Dendritic cell treated with granulocyte-macrophage colony-stimulating factor and Interleukin-4, amounts not matched to agents 40 ng/mL and 50 ng/mL, for 4 days (primary cell): ENCODE data around the gene FAM50B.
A peak's percentile ranks its signal among the peaks of the same experiment; 100 is the strongest.

Experiments
- H3K27ac Mint-ChIP-seq: one replicate; pipeline ENCODE4 v1.8.0; 2022; ENCODE audit warnings: mild to moderate bottlenecking, mixed read lengths
- H3K27me3 Mint-ChIP-seq: one replicate; pipeline ENCODE4 v1.8.0; 2022; ENCODE audit warnings: mild to moderate bottlenecking, mixed read lengths
- H3K36me3 Mint-ChIP-seq: one replicate; pipeline ENCODE4 v1.8.0; 2022; ENCODE audit warnings: low read depth, mixed read lengths
- H3K4me1 Mint-ChIP-seq: one replicate; pipeline ENCODE4 v1.8.0; 2022; ENCODE audit warnings: low read depth, mixed read lengths
- H3K4me3 Mint-ChIP-seq: one replicate; pipeline ENCODE4 v1.8.0; 2022; ENCODE audit warnings: mild to moderate bottlenecking, moderate library complexity, mixed read lengths
- H3K9me3 Mint-ChIP-seq: one replicate; pipeline ENCODE4 v1.8.0; 2022; ENCODE audit warnings: mixed read lengths
- intact Hi-C: fragments of 100-400 bp; cut with micrococcal nuclease; formaldehyde crosslinking; loops from one replicate; pipeline ENCODE4 v1.15.0; 2022

The FAM50B gene

DNA sequence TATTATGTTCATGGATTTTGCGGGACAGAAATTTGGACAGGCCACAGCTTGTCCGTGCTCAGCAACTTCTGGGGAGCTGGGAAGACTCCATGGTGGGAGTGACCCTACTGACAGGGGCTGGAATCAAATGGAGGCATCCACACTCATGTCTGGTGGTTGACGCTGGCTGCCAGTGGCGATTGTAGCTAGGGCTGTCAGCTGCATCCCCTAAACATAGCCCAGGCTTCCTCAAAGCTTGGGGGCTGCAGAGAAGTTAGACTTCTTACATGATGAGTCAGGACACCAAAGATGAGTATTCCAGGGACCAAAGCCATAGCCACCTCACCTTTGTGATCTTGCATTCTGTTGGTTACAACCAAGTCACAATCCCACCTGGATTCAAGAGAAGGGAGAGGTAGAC is 18.4 kb upstream of the FAM50B start:
- H3K4me1 Mint-ChIP-seq = peaks cover 20% of the 10 kb centered on the region
- no peaks in the 10 kb centered on the region for H3K36me3 Mint-ChIP-seq
- H3K4me3 Mint-ChIP-seq = no peak overlapping the region
- intact Hi-C loops = no loop called here
- no peak overlapping the region for H3K27ac Mint-ChIP-seq
- no peaks in the 10 kb centered on the region for H3K27me3 Mint-ChIP-seq
- H3K9me3 Mint-ChIP-seq = no peaks in the 10 kb centered on the region

DNA sequence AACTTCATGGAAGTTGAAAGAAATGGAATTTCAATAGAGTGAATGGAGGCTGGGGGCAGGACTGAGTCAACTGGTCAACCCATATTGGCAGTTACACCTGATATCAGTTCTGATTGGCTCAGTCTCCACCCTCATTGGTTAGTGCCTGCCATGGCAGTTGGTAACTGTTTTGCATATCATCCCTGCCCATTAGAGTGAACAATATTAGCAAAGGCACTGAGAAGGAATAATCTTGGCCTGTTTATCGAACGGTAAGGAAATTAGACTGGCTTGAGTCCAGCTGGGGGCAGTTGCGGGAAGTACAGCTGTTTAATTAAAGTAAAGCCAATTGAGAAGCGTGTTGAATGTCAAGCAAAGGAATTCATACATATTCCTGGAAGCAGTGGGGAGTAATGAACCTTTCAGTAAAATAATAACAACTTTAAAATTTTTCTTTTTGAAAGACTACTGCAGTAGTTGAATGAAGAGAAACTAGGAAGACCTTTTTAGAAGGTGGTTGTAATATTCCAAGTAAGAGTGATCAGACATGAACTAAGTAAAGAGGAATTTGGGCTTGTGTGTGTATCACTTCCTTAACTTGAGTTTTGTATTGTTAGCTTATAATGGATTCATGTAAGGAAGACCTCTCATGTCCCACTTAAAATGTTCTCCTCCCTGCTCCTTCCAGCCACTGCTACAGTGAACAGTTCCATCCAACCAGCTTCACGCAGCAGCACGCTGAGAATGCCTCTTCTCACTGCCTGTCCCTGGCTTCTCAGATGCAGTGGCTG is 17.2 kb upstream of the FAM50B start:
- Mint-ChIP-seq H3K36me3 (no peaks in the 10 kb centered on the region), H3K9me3 (no peaks in the 10 kb centered on the region), H3K4me3 (no peak overlapping the region), H3K27ac (peak overlapping the region; percentile 13), H3K4me1 (peaks cover 28% of the 10 kb centered on the region), H3K27me3 (no peaks in the 10 kb centered on the region)
- intact Hi-C loops = no loop called here

DNA sequence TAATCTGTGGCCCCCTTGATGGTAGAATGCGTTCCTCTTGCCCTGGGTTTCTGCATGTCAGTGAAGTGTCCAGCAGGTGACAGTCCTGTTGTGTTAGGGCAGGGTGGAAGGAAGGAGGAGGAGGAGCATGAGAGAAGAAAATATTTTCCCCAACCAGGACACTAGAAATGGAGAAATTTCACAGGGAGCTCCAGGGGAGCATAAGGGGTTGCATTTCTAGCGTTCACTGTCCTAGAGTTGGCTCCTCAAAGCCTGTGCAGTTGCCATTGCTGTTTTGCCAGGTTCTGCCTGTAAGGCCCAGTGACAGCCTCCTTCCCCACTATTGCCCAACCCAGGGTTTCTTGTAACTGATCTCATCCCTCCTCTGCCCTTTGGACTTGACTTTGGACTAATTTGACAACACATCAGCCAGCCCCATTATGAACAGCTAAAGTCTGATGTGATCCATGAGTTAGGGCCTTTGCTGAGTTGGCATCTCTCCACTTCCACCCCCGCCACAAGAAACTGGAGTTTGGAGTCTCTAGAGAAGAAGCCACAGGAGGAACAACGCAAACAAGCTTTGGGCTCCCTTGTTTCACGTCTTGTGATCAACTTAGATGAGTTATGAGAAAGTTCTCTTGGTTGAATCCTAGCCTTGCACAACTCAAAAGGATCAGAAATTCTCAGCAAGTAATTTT is 14.0 kb upstream of the FAM50B start:
- no peaks in the 10 kb centered on the region for H3K27me3 Mint-ChIP-seq
- H3K9me3 Mint-ChIP-seq = no peaks in the 10 kb centered on the region
- H3K4me3 Mint-ChIP-seq = no peak overlapping the region
- H3K36me3 Mint-ChIP-seq = no peaks in the 10 kb centered on the region
- peaks cover 32% of the 10 kb centered on the region for H3K4me1 Mint-ChIP-seq
- intact Hi-C loops = loop anchor here (5.0 kb wide), 1 partner anchor 63 kb away; no protein-coding TSS in a partner anchor
- peak overlapping the region; percentile 68 for H3K27ac Mint-ChIP-seq

DNA sequence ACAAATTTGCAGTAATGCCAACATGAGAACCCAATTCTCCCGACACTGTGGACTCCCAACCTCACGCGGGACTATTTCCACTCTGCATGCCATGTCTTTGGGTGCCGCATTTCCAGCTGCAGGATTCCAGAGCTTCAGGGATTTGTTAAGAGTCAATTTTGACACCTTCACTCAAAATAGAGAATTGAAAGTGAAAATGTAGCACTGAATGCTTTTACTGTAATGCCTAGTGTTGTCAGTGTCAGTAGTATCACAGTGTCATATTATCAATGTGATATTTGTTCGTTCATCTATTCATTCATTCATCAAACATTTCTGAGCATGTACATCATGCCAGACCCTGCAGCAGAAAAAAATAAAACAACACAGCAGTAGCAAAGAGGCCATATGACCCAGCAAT is 13.4 kb upstream of the FAM50B start:
- intact Hi-C loops = loop anchor here (5.0 kb wide), 1 partner anchor 63 kb away; no protein-coding TSS in a partner anchor
- Mint-ChIP-seq H3K27me3 (no peaks in the 10 kb centered on the region), H3K4me3 (no peak overlapping the region), H3K9me3 (no peaks in the 10 kb centered on the region), H3K27ac (peak overlapping the region; percentile 68), H3K36me3 (no peaks in the 10 kb centered on the region), H3K4me1 (peaks cover 32% of the 10 kb centered on the region)

DNA sequence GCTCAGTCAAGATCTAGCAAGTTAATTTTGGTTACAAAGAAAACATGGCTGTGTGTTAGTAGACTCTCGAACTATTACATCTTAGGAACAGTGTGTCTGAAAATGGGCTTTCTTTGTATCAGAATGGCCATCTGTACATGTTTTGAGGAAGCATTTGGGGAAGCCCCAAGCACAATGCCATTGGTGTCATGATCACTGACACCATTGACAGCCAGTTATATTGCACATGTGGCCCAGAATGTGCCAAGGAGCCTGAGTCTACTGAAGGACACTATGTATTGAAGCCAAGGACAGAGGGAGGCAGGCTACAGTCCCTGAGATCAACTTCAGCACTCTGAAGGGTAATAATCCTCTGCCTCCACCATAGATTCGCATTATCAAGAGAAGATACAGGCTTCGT is 12.6 kb upstream of the FAM50B start:
- Mint-ChIP-seq H3K36me3 (no peaks in the 10 kb centered on the region), H3K27me3 (no peaks in the 10 kb centered on the region), H3K9me3 (no peaks in the 10 kb centered on the region), H3K27ac (no peak overlapping the region), H3K4me3 (no peak overlapping the region), H3K4me1 (peaks cover 32% of the 10 kb centered on the region)
- intact Hi-C loops = loop anchor here (5.0 kb wide), 1 partner anchor 64 kb away; no protein-coding TSS in a partner anchor

DNA sequence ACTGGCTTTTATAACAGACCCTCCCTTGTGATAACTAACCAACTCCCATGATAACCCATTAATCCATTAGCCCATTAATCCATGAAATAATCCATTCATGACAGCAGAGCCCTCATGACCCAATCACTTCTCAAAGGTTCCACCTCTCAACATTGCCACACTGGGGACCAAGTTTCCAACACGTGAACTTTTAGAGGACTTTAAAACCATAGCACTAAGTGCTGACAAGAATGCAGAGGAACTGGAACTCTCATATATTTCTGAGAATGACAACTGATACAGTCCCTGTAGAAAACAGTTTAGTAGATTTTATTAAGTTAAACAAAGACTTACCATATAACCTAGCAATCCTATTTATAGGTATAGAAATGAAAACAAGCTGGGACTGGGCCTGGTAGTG is 11.4 kb upstream of the FAM50B start:
- Mint-ChIP-seq H3K4me1 (peaks cover 22% of the 10 kb centered on the region), H3K27me3 (peaks cover 4% of the 10 kb centered on the region), H3K9me3 (no peaks in the 10 kb centered on the region), H3K27ac (no peak overlapping the region), H3K4me3 (no peak overlapping the region), H3K36me3 (no peaks in the 10 kb centered on the region)
- intact Hi-C loops = loop anchor here (5.0 kb wide), 1 partner anchor 65 kb away; no protein-coding TSS in a partner anchor

DNA sequence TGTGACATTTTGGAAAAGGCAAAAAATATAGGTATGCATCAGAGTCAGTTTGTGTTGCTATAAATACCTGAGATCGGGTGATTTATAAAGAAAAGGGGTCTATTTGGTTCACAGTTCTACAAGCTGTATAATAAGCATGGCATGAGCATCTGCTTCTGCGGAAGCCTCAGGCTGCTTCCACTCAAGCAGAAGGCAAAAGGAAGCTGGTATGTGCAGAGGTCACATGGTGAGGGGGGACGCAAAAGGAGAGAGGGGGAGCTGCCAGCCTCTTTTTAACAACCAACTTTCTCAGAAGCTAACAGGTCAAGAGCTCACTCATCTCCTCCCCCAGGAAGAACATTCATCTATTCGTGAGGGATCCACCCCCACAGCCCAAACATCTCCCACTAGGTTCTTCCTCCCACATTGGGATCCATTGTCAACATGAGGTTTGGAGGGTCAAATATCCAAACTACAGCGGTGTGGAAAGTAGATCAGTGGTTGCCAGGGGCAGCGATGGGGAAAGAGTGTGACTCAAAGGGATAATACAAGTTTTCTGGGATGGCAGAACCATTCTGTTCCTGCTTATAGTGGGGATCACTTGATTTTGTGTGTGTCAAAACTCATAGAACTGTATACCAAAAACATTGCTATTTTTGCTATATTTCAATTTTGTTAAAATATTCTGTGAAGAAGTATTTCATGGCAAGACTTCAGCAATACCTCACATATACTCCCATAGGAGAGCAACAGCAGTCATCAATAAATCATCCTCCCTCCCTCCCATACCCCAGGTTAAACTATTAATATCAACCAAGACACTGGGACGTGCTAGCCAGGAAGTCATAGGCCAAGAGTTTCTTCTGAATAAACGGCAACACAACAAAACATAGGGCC is 9.9 kb upstream of the FAM50B start:
- H3K4me3 Mint-ChIP-seq = no peak overlapping the region
- no peaks in the 10 kb centered on the region for H3K9me3 Mint-ChIP-seq
- H3K4me1 Mint-ChIP-seq = peaks cover 22% of the 10 kb centered on the region
- intact Hi-C loops = loop anchor here (5.0 kb wide), 1 partner anchor 67 kb away; no protein-coding TSS in a partner anchor
- H3K27ac Mint-ChIP-seq = no peak overlapping the region
- H3K36me3 Mint-ChIP-seq = no peaks in the 10 kb centered on the region
- peaks cover 4% of the 10 kb centered on the region for H3K27me3 Mint-ChIP-seq

DNA sequence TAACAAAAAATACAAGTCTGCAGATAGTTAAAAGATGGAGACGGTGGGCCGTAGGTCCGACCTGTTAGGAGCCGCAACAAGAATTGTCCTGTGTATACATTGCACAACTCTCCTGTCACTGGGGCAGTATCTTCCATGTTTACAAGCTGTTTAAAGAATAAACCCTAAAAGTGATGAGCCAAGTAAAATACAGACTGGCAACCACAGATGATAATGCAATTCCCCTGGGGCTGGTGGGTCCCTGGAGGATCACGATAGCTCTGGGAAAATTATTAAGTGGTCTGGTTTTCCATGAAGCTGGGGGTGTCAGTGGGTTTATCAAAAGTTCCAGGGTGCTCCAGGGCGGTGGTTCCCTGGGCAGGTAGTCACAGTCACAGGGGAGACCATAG is 8.1 kb upstream of the FAM50B start:
- Mint-ChIP-seq H3K27ac (no peak overlapping the region), H3K4me1 (peaks cover 18% of the 10 kb centered on the region), H3K4me3 (no peak overlapping the region), H3K27me3 (peaks cover 4% of the 10 kb centered on the region), H3K9me3 (no peaks in the 10 kb centered on the region), H3K36me3 (no peaks in the 10 kb centered on the region)
- intact Hi-C loops = no loop called here

DNA sequence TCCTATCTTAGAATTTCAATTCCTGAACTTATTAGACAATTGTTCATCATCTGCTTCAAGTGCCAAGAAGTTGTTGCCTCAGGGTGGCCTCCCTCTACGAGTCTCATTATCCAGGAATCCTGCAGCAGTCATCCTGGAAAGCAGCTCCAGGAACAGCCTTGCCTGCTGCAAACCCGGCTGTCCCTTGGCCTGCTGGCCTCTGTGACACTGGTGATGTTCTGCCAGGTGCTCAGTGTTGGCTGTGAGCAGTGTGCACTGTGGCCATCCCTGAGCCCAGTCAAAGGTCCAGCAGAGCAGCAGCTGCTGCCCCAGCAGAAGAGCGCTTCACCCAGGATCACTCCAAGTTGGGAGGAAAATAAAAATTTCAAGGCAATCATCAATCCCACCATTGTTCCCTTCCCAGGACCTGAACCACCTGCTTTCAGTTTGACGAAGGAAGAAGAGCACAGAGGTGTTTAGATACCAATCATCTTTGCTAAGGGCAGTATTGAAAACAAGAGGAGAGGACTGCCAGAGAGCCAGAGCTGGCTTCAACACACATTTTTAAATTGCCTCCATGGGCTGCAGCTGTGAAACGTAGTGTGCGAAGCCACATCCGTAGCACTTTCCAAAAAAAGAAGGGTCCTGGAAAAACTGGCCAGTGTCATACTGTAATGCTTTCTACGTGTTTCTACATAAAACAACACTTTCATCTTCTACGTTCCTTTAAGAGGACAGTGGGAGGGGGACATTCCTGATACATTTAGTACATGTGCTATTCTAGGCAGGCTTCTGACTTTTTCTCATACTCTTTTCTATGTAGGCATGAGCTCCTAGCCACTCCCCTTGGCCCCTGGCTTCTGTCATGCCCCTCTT is 7.2 kb upstream of the FAM50B start:
- Mint-ChIP-seq H3K9me3 (no peaks in the 10 kb centered on the region), H3K36me3 (no peaks in the 10 kb centered on the region), H3K4me3 (no peak overlapping the region), H3K4me1 (peaks cover 12% of the 10 kb centered on the region), H3K27ac (no peak overlapping the region), H3K27me3 (peaks cover 4% of the 10 kb centered on the region)
- intact Hi-C loops = no loop called here

DNA sequence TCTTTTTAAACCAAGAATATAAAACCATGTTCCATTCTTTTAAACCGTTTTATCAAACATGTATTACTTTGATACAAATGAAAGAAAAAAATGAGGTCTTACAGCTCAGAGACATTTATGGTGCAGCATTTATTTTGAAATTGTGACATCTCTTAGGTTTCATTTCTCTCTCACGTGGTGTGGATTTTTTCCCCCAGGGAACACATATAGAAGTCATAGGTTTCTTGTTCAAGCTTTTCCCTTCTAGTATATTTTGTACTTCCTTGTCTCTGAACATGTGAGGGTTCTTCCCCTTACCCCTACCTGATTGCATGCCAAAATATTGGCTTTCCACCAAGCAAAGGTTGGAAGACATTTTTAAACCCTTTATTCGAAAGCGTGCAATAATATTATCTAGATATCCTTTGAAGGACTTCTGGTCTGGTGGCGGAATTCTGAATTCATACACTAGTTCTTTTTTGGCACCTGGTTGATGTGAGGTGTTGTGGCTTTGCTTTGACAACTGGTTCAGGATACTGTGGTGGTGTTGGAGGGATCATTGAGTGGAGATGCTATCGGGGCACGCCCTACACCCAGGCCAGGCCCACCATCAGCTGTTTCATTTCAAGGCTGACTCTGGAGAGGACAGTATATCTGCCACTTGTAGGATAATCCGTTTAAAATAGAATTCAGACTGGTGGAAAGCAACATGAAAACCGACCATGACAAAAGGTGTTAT is 5.6 kb upstream of the FAM50B start:
- Mint-ChIP-seq H3K27ac (no peak overlapping the region), H3K9me3 (no peaks in the 10 kb centered on the region), H3K4me3 (no peak overlapping the region), H3K27me3 (peaks cover 4% of the 10 kb centered on the region), H3K36me3 (no peaks in the 10 kb centered on the region), H3K4me1 (peaks cover 15% of the 10 kb centered on the region)
- intact Hi-C loops = no loop called here

DNA sequence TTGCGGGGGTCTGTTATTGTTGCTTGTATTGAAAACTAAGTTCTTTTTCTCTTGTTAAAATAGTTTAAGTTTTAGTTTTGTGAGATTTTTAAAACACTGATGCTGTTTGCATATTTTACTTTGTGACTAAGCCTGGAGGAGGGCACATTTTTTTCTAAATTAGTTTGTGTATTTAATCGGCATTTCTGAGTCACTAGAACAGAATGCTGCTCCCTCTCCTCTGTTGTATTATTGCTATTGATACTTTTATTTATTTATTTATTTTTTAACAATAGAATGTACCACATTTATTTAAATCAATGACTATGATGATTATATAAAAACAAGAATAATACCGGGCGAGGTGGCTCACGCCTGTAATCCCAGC is 5.1 kb upstream of the FAM50B start:
- intact Hi-C loops = no loop called here
- peaks cover 19% of the 10 kb centered on the region for H3K4me1 Mint-ChIP-seq

DNA sequence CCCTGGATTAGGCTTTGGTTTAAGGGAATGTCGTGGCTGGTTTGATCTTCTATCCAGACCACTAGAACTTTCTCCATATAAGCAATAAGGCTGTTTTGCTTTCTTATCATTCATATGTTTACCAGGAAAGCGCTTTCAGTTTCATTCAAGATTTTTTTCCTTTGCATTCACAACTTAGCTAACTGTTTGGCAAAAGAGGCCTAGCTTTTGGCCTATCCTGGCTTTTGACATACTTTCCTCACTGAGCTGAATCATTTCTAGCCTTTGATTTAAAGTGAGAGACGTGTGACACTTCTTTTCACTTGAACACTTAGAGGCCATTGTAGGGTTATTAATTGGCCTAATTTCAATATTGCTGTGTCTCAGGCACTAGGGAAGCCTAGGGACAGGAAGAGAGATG is 1.7 kb upstream of the FAM50B start:
- H3K4me3 Mint-ChIP-seq = no peak overlapping the region
- H3K9me3 Mint-ChIP-seq = peaks cover 13% of the 10 kb centered on the region
- intact Hi-C loops = loop anchor here (5.0 kb wide), 1 partner anchor 55 kb away; no protein-coding TSS in a partner anchor
- H3K27me3 Mint-ChIP-seq = no peaks in the 10 kb centered on the region
- peaks cover 8% of the 10 kb centered on the region for H3K36me3 Mint-ChIP-seq
- H3K4me1 Mint-ChIP-seq = peaks cover 19% of the 10 kb centered on the region
- no peak overlapping the region for H3K27ac Mint-ChIP-seq

More for the DNA sequence above, 5.1 kb upstream of the FAM50B start:
- Mint-ChIP-seq H3K27me3 (peaks cover 4% of the 10 kb centered on the region), H3K4me3 (no peak overlapping the region), H3K27ac (no peak overlapping the region), H3K36me3 (no peaks in the 10 kb centered on the region), H3K9me3 (no peaks in the 10 kb centered on the region)
